NCI-H526 treated with DMSO at 0.1 percent for 48 hours (cell line): ENCODE measurements around the gene CFAP57.

ENCODE experiments used
- DNase-seq: peaks from one replicate; lab custom pipeline; 2025; lab: John Stamatoyannopoulos, UW

CFAP57 gene

DNA sequence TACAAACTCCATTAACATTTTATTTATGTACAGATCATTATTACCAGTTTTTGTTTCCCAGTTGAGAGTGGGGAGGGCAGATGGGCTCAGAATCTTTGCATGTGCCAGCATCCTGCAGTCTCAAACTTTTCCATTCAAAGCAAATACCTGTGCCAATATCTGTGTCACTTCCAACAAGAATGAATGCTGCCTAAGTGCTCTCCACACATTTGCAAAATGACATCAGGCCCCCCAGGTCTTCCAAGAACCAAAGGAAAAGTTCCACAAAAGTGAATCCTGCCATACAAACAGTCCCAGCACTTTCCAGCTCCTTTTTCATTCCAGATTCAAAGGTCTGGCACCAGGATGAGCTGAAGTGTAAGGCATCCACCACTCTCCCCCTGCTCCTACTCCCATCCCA is 127.0 kb downstream of the CFAP57 start:
- DNase-seq: no peak

DNA sequence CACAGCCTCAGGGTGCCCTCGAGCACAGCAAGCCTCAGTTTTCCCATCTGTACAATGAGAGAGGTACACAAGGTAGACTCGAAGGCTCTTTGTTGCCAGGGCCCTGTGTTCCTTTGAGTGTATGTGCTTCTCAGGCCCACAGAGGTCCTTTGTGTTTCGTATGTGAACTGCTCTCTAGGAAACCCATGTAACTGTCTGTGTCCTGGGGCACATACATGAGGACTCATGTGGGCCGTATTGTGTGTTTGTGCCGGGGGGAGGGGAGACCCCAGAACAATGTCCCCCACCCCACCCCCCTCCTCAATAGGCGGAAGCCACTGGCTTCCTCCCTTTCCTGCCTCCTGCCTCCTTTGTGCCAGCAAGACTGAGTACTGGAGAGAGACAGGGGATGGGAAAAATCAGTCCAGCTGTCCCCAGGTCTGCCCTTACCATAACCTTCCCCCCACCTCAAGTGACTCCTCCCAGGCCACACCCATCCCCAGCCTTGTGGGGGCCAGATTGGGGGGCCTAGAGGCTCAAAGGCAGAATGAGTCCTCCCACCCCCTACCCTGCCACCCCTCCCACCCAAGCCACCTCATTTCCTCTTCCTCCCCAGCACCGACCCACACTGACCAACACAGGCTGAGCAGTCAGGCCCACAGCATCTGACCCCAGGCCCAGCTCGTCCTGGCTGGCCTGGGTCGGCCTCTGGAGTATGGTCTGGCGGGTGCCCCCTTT is 128.4 kb downstream of the CFAP57 start, which contains the start of gene TIE1:
TIE1 (plus strand) TSS at position 605 of the 717 bp plus-strand sequence; CDS start at position 695, 90 bp downstream.
- no peak for DNase-seq

DNA sequence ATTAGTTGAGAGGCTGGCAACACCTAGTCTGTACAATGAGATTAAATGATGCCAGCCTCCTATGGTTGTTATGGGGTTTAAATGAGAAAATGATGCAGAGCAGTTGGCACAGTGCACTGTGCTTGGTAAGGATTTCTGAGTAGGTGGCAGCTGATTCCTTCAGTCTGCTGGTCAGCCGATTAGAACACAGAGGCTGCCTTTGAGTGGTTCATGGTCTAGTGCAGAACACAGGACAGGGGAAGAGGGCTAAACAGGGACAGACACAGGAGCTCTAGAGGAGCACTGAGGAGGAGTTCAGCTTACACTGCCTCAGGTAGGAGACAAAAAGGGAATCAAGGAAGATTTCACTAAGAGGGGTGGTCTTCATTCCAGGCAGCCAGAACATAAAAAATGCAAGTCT is 130.1 kb downstream of the CFAP57 start:
- DNase-seq: no peak

DNA sequence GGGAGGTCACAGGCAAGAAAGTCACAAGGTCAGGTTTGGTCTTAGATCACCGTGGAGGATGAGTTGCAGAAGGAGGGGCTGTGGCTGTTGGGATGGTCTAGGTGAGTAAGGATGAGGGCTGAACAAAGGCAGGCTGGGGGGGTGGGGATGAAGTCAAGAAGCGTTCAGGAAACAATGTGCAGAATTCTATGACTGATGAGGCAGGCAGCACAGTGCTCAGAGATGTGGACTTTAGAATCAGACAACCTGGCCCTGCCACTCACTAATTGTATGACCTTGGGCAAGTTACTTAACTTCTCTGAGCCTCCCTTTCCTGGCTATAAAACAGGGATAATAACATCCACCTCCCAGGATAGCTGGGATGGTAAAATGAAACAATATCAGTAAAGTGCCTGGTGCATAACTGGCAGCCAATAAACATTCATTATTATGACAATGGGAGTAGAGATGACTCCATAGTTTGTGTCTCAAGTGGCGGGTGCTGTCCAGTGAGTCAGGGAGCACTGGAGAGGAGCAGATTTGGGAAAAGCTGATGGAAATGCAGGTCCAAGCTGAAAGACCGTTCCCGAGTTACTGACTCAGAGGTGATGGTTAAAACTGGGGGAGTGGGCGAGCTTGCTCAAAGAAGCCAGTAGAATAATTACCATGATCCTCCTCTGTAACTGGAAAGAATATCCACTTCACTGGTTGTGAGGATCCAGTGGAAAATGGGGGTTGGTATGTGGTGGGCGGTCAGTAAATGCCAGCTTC is 130.8 kb downstream of the CFAP57 start:
- no peak for DNase-seq

DNA sequence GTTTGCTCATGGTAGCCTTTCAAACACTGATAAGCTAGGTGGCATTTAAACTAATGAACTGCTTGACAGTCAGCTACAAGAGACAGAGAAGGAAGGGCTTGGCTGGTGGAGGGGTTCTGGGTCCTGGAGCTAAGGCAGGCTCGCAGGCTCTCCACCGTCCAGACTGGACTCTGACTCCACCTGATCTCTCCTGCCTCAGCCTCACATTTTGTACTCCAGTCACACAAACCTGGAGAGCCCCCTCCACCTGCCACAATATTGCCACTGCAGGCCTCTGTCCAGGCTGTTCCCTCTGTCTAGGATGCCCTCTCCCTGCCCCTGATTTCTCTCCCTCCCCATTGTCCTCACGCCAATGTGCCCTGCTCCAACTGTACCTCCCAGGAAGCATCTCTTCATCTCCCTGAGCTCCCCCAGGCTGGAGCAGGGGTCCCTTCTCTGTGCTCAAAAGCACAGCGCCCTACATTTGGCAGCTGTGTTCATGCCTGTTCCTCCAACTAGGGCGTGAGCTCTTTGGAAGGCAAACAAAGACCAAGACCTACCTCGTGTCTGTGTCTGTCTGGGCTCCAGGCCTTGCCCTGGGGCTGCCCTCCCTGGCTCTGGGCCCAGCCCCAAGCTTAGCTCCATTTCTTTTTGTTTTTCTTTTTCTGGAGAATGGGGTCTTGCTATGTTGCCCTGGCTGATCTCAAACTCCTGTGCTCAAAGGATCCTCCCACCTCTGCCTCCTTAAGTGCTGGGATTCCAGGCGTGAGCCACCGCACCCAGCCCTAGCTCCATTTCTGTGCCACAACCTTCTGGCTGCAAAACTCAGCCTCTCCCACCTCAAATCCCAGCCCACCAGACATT is 131.6 kb downstream of the CFAP57 start:
- no peak for DNase-seq
